Fibroblast of the aortic adventitia (primary cell): ENCODE measurements around the gene EPHA4. TPM values are rescaled to one million over a fixed set of nuclear protein-coding genes. Genes with fewer than 3 reads are reported as not detected.
A peak's percentile ranks its signal among the peaks of the same experiment; 100 is the strongest.

ENCODE experiments used
- DNase-seq: peaks from one replicate; pipeline ENCODE4 v3.0.0-alpha.2; 2010; ENCODE audit warnings: low read depth
- H3K4me3 ChIP-seq: 2 replicates; pipeline ENCODE4 v1.5.1; 2011; ENCODE audit warnings: low read depth, mild to moderate bottlenecking, control low read depth, low read length, moderate library complexity
- CTCF ChIP-seq: IDR thresholded peaks from 2 replicates; pipeline ENCODE4 v1.5.1; 2011; ENCODE audit warnings: mild to moderate bottlenecking, low read length, control low read depth, inconsistent platforms; ENCODE audit not compliant: insufficient read depth
- total RNA-seq: library from RNA; depleted of rRNA; stranded (reverse); fragments of >200 nt; gene quantifications from 2 replicates; pipeline ENCODE4 v1.2.3, GENCODE V29; 2012; ENCODE audit warnings: low replicate concordance

The EPHA4 gene
- total RNA-seq, 1 donor: 13.9 TPM

DNA sequence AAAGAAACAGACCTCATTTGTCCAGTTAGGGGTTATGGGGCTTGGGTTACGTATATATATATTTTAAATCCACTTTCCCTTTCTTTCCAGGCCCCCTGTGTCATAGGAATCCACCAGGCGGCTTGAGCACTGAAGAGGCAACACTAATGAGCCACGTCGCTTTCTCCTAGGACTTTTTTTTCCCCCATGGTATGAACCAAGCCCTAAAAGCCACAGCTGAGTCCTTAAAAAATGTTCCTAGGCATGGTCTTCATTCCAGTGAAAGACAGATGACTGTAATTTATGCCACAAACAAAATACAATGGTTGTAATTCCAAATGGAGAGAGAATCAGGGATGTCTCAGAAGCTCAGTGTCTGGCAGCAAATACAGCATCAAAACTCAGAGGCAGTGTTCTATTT lies 146.8 kb downstream of the EPHA4 start:
- DNase-seq: no peak
- H3K4me3 ChIP-seq: no peak overlapping the region
- no peak for TF ChIP-seq CTCF

GRCh38 chr2:221423210-221423804 lies 148.8 kb downstream of the EPHA4 start:
- peak; percentile 81 for DNase-seq

GRCh38 chr2:221422516-221423209 lies 149.4 kb downstream of the EPHA4 start:
- TF ChIP-seq CTCF: no peak
- peak; percentile 49 for DNase-seq
- no peak overlapping the region for H3K4me3 ChIP-seq

More at GRCh38 chr2:221423210-221423804, 148.8 kb downstream of the EPHA4 start:
- no peak overlapping the region for H3K4me3 ChIP-seq
- TF ChIP-seq CTCF: no peak

DNA sequence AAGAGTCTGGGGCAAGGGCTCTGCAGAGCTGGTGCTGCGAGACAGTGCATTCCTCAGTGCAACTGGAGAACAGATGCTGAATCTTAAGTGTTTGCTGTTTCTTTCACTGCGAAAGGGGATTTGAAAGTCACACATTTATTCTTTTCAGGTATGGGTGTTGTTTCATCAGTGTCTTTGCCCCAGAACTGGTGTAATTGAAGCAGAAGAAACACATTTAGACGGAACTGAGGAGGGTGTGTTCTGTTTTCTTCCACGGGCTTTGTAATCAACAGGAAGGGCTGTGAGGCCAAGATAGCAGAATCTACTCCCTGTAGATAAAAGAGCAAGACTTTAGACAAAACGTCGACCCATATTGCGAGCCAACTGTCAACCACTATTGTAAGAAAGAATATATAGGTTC lies 151.9 kb downstream of the EPHA4 start:
- no peak overlapping the region for H3K4me3 ChIP-seq
- DNase-seq: no peak
- TF ChIP-seq CTCF: no peak

DNA sequence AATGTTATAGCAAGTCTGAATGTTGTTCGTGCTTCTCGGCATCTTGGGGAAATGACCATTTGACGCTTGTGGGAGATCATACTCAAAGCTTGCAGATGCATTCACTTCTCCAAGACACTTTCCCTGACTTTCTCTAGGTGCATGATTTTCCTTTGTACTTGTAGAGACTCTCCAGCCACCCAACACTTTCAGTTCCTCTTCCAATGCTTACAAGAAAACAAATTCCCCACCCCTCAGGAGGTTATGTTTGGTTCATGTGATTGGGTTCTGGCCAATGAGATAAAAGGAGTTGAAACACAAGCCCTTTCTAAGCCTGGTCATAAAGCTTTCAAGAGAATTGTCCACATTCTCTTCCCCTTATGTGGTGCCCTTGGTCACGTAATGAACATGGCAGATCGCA lies 156.3 kb downstream of the EPHA4 start:
- TF ChIP-seq CTCF: no peak
- DNase-seq: no peak
- H3K4me3 ChIP-seq: no peak overlapping the region

DNA sequence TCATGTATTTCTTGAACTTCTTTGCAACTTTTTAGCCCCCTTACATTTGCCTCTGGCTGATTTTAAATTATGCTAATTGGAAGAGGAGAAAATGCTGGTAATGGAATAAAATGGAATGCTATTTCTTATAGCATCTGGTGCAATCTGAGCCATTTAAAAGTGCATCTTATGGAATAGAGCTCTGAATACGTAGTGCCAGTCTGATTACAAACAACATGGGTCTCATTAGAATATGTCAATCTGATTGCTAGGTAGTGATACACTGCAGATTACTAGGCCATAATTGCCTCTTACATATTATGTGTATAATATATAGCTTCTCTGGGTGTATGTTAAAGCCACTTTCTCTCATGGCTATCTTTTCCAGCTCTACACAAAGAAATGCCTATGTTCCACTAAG lies 159.1 kb downstream of the EPHA4 start:
- no peak overlapping the region for H3K4me3 ChIP-seq
- no peak for DNase-seq
- TF ChIP-seq CTCF: no peak
